Measurements from ENCODE around the gene TSR2.

DNA sequence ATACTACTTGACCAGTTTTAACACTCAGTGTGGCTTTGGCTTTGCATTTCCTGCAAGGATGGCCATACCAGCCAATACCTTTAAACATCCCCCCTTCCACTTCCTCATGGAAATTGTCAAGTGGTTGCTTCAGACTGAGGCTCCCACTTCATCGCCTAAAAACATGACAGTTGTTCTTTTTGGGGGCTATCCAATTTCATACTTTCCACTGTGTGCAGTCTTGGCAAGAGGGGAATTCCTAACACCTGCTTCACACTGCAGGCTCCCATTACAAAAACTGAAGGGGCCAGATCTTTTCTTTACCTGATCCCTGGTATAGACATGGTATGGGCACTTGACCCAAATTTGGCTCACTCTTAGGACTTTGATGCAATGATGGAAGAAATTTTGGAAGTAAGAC lies 28.5 kb upstream of the TSR2 start:
- TF ChIP-seq CTCF (IDR thresholded peaks at IDR 0.05; ENCODE audit: low read depth, low read length, poor library complexity, severe bottlenecking) = no peak
- TF ChIP-seq EZH2phosphoT487 (IDR thresholded peaks at IDR 0.05; ENCODE audit: borderline replicate concordance, low read length) = no peak
